Measurements from ENCODE around the gene PDE4B.
"Not testable (repeated sequence)": the region's sequence is repeated elsewhere in the genome, so short reads cannot be mapped to it uniquely, and the experiment has no call there.

Gene PDE4B

DNA sequence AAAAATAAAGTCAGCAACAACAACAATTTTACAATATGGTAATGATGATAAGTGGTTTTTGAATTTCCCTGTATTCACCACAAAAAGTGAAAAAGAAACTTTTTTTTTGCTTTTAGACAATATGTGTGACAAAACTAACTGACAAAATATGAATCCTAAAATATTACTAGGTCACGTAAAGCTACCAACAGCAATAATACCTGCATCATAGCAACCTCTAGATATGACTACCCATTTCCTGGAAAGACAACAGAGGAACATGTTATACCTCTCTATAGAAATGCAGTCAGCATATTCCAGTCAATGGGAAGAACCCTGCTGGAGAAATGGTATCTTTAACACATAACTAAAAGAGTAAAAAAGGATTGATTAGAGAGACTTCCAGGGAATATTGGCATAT is 73.7 kb downstream of the PDE4B start:
- no peaks in the 10 kb centered on the region for H3K36me3 ChIP-seq (ENCODE audit: insufficient read depth, low read length)
- H2AFZ ChIP-seq (ENCODE audit: low read depth, low read length): no peak overlapping the region
- H3K4me1 ChIP-seq (ENCODE audit: insufficient read depth, low read length): no peaks in the 10 kb centered on the region
- H3K9me3 ChIP-seq (ENCODE audit: low read length): no peaks in the 10 kb centered on the region
- no peaks in the 10 kb centered on the region for H3K27me3 ChIP-seq (ENCODE audit: insufficient read depth, low read length)
- H3K4me3 ChIP-seq (ENCODE audit: low read length): no peak overlapping the region

GRCh38 chr1:65872301-65872700 is 79.6 kb downstream of the PDE4B start:
- no peak overlapping the region for H3K4me3 ChIP-seq (ENCODE audit: low read length)
- no peaks in the 10 kb centered on the region for H3K4me1 ChIP-seq (ENCODE audit: insufficient read depth, low read length)
- H3K36me3 ChIP-seq (ENCODE audit: insufficient read depth, low read length): no peaks in the 10 kb centered on the region
- H3K9me3 ChIP-seq (ENCODE audit: low read length): no peaks in the 10 kb centered on the region
- no peaks in the 10 kb centered on the region for H3K27me3 ChIP-seq (ENCODE audit: insufficient read depth, low read length)
- H2AFZ ChIP-seq (ENCODE audit: low read depth, low read length): no peak overlapping the region

- not testable (repeated sequence) for H3K27me3 ChIP-seq (ENCODE audit: insufficient read depth, low read length); H3K4me1 ChIP-seq (ENCODE audit: insufficient read depth, low read length); H2AFZ ChIP-seq (ENCODE audit: low read depth, low read length); H3K9me3 ChIP-seq (ENCODE audit: low read length); H3K36me3 ChIP-seq (ENCODE audit: insufficient read depth, low read length); H3K4me3 ChIP-seq (ENCODE audit: low read length)
Observed at GRCh38 chr1:65878342-65878741, 85.6 kb downstream of the PDE4B start.

GRCh38 chr1:65880611-65881010 is 87.9 kb downstream of the PDE4B start:
- Histone ChIP-seq H3K4me3 (ENCODE audit: low read length) (no peak overlapping the region), H3K27me3 (ENCODE audit: insufficient read depth, low read length) (no peaks in the 10 kb centered on the region), H3K36me3 (ENCODE audit: insufficient read depth, low read length) (no peaks in the 10 kb centered on the region), H2AFZ (ENCODE audit: low read depth, low read length) (peak overlapping the region; percentile 10), H3K4me1 (ENCODE audit: insufficient read depth, low read length) (peaks cover 5% of the 10 kb centered on the region), H3K9me3 (ENCODE audit: low read length) (no peaks in the 10 kb centered on the region)

- no peaks in the 10 kb centered on the region for H3K9me3 ChIP-seq (ENCODE audit: low read length)
- peak overlapping the region; percentile 10 for H2AFZ ChIP-seq (ENCODE audit: low read depth, low read length)
- H3K4me1 ChIP-seq (ENCODE audit: insufficient read depth, low read length): peaks cover 5% of the 10 kb centered on the region
- H3K27me3 ChIP-seq (ENCODE audit: insufficient read depth, low read length): no peaks in the 10 kb centered on the region
- no peaks in the 10 kb centered on the region for H3K36me3 ChIP-seq (ENCODE audit: insufficient read depth, low read length)
- no peak overlapping the region for H3K4me3 ChIP-seq (ENCODE audit: low read length)
Observed at GRCh38 chr1:65881067-65881594, 88.4 kb downstream of the PDE4B start.

DNA sequence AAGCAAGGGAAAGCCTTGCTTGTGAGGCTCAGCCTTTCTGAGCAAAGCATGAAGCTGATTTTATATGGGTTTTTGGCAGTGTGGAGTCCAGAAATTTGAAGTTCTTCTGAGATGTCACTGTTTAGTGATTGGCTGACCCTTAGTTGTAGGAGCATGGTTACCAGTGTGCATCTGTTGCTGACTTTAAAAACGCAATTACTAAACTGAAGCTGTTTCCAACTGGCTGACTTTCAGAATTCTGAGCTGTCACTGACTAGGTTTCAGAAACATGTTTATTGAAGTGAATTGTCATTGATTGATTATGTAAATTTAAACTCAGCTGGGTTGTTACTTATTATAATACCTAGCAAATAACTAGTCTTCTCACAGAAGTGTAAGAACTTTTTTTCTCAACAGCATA is 89.4 kb downstream of the PDE4B start:
- Histone ChIP-seq H3K36me3 (ENCODE audit: insufficient read depth, low read length) (no peaks in the 10 kb centered on the region), H2AFZ (ENCODE audit: low read depth, low read length) (no peak overlapping the region), H3K4me3 (ENCODE audit: low read length) (no peak overlapping the region), H3K27me3 (ENCODE audit: insufficient read depth, low read length) (no peaks in the 10 kb centered on the region), H3K9me3 (ENCODE audit: low read length) (no peaks in the 10 kb centered on the region), H3K4me1 (ENCODE audit: insufficient read depth, low read length) (peaks cover 5% of the 10 kb centered on the region)

DNA sequence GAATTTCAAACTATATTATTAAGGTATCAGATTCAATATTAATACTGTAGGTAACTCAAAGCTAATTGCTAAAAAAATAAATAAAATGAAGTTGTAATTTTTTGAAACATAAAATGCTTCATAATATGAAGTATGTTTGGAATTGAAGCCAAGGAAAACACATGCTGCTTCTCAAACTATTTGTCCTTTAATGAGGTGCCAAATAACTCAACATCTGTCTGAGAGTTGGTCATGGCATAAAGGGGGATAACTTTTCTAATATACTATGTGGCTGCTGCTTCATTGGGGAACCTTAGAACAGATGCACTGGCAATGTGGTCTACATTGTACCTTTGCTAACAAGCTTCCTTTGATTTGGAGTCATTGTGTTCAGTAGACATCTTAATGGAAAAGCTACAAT is 96.7 kb downstream of the PDE4B start:
- no peaks in the 10 kb centered on the region for H3K4me1 ChIP-seq (ENCODE audit: insufficient read depth, low read length)
- no peaks in the 10 kb centered on the region for H3K9me3 ChIP-seq (ENCODE audit: low read length)
- no peak overlapping the region for H3K4me3 ChIP-seq (ENCODE audit: low read length)
- no peaks in the 10 kb centered on the region for H3K27me3 ChIP-seq (ENCODE audit: insufficient read depth, low read length)
- H3K36me3 ChIP-seq (ENCODE audit: insufficient read depth, low read length): no peaks in the 10 kb centered on the region
- no peak overlapping the region for H2AFZ ChIP-seq (ENCODE audit: low read depth, low read length)

GRCh38 chr1:65890201-65890843 is 97.6 kb downstream of the PDE4B start:
- Histone ChIP-seq H3K9me3 (ENCODE audit: low read length) (no peaks in the 10 kb centered on the region), H3K4me3 (ENCODE audit: low read length) (no peak overlapping the region), H3K36me3 (ENCODE audit: insufficient read depth, low read length) (no peaks in the 10 kb centered on the region), H3K27me3 (ENCODE audit: insufficient read depth, low read length) (no peaks in the 10 kb centered on the region), H3K4me1 (ENCODE audit: insufficient read depth, low read length) (no peaks in the 10 kb centered on the region), H2AFZ (ENCODE audit: low read depth, low read length) (no peak overlapping the region)

- H3K4me1 ChIP-seq (ENCODE audit: insufficient read depth, low read length): no peaks in the 10 kb centered on the region
- no peaks in the 10 kb centered on the region for H3K9me3 ChIP-seq (ENCODE audit: low read length)
- no peaks in the 10 kb centered on the region for H3K27me3 ChIP-seq (ENCODE audit: insufficient read depth, low read length)
Observed at GRCh38 chr1:65894738-65895605, 102.3 kb downstream of the PDE4B start.

DNA sequence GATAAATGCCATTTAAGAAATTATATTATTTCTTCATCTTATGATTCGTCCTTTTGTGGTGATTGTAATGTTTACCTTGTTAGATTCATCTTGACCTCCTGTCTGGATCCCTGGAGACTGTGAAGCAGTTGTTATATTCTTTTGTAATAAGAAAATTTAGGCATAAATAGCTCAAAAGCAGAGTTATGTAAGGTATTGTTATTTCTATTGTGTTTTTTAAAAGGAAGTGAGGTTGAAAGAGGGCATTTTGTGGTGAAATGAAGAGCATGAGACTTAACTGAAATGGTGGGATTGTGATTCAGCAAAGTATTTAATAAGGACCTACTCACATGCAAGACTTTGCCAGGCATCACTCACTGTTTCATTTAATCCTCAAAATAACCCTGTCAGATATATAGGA is 104.0 kb downstream of the PDE4B start:
- Histone ChIP-seq H3K36me3 (ENCODE audit: insufficient read depth, low read length) (no peaks in the 10 kb centered on the region), H3K4me1 (ENCODE audit: insufficient read depth, low read length) (no peaks in the 10 kb centered on the region), H3K27me3 (ENCODE audit: insufficient read depth, low read length) (no peaks in the 10 kb centered on the region), H3K4me3 (ENCODE audit: low read length) (no peak overlapping the region), H3K9me3 (ENCODE audit: low read length) (no peaks in the 10 kb centered on the region), H2AFZ (ENCODE audit: low read depth, low read length) (no peak overlapping the region)

More at GRCh38 chr1:65894738-65895605, 102.3 kb downstream of the PDE4B start:
- no peak overlapping the region for H2AFZ ChIP-seq (ENCODE audit: low read depth, low read length)
- H3K4me3 ChIP-seq (ENCODE audit: low read length): no peak overlapping the region
- H3K36me3 ChIP-seq (ENCODE audit: insufficient read depth, low read length): no peaks in the 10 kb centered on the region

DNA sequence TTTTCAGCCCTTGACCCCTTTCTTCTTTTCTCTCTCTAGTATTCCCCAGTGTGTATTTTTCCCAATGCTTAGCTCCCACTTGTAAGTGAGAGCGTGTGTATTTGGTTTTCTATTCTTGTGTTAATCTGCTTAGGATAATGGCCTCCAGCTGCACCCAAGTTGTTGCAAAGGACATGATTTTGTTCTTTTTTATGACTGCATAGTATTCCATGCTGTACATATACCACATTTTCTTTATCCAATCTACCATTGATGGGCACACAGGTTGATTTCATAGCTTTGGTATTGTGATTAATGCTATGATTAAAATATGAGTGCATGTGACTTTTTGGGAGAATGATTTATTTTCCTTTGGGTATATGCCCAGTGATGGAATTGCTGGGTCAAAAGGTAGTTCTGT is 104.8 kb downstream of the PDE4B start:
- no peaks in the 10 kb centered on the region for H3K4me1 ChIP-seq (ENCODE audit: insufficient read depth, low read length)
- H3K27me3 ChIP-seq (ENCODE audit: insufficient read depth, low read length): no peaks in the 10 kb centered on the region
- no peak overlapping the region for H3K4me3 ChIP-seq (ENCODE audit: low read length)
- H2AFZ ChIP-seq (ENCODE audit: low read depth, low read length): no peak overlapping the region
- H3K36me3 ChIP-seq (ENCODE audit: insufficient read depth, low read length): no peaks in the 10 kb centered on the region
- no peaks in the 10 kb centered on the region for H3K9me3 ChIP-seq (ENCODE audit: low read length)

DNA sequence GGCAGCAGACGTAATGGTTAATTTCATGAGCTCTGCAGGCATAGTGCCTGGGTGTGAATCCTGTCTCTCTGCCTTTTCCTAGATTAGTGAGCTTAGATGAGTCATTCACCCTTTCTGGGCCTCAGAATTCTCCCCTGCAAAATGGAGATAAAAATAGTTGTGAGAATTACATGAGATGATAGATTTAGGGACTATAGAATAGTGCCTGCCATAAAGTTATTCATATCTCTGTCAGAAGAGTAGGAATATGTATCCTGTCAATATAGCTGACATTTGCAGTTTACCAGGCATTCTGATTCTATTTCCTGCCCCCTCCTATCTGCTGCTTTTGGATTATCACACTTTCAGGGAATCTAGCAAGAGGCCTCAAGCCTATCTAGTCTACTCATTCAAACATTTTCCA is 112.0 kb downstream of the PDE4B start:
- H3K4me3 ChIP-seq (ENCODE audit: low read length): no peak overlapping the region
- H2AFZ ChIP-seq (ENCODE audit: low read depth, low read length): no peak overlapping the region
- no peaks in the 10 kb centered on the region for H3K36me3 ChIP-seq (ENCODE audit: insufficient read depth, low read length)
- H3K27me3 ChIP-seq (ENCODE audit: insufficient read depth, low read length): no peaks in the 10 kb centered on the region
- peaks cover 3% of the 10 kb centered on the region for H3K4me1 ChIP-seq (ENCODE audit: insufficient read depth, low read length)
- H3K9me3 ChIP-seq (ENCODE audit: low read length): no peaks in the 10 kb centered on the region

DNA sequence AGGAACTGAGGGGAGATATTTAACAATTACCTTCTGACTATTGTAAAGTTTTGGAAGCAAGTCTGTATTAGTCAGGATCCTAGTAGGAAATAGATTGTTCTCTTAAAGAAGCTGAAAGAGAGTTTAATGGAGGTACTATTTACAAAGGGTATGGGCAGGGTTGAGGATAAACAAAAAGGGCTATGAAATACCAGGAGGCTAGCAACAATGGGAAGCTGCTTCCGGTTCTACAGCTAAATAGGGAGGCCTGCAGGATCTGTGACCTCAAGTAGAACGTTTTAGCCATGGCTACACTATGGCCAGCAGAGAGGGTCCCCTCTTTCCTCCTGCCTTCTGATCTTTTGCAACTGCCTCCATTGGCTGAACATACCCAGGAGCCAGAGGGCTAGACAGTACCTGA is 117.7 kb downstream of the PDE4B start:
- H3K4me3 ChIP-seq (ENCODE audit: low read length): no peak overlapping the region
- no peaks in the 10 kb centered on the region for H3K36me3 ChIP-seq (ENCODE audit: insufficient read depth, low read length)
- H3K9me3 ChIP-seq (ENCODE audit: low read length): no peaks in the 10 kb centered on the region
- no peaks in the 10 kb centered on the region for H3K27me3 ChIP-seq (ENCODE audit: insufficient read depth, low read length)
- H2AFZ ChIP-seq (ENCODE audit: low read depth, low read length): peak overlapping the region; percentile 32
- H3K4me1 ChIP-seq (ENCODE audit: insufficient read depth, low read length): peaks cover 33% of the 10 kb centered on the region

All from neuron (in vitro differentiated cells).